Measurements from ENCODE around the gene CASP7.
"Not testable (repeated sequence)": the region's sequence is repeated elsewhere in the genome, so short reads cannot be mapped to it uniquely, and the experiment has no call there.

Gene CASP7

GRCh38 chr10:113754125-113754524, 74.4 kb downstream of the CASP7 start:
- DNase-seq (ENCODE audit: low read depth) = no peak

GRCh38 chr10:113754768-113755167, 75.1 kb downstream of the CASP7 start:
- DNase-seq (ENCODE audit: low read depth) = no peak

GRCh38 chr10:113756940-113757543, 77.3 kb downstream of the CASP7 start:
- DNase-seq (ENCODE audit: low read depth) = no peak

- DNase-seq (ENCODE audit: low read depth) = no peak
These were observed 82.4 kb downstream of the CASP7 start for GRCh38 chr10:113762083-113762482.

- DNase-seq (ENCODE audit: low read depth) = no peak
These were observed 84.9 kb downstream of the CASP7 start for GRCh38 chr10:113764582-113764981.

- no peak for DNase-seq (ENCODE audit: low read depth)
These were observed 86.2 kb downstream of the CASP7 start for GRCh38 chr10:113765910-113766309.

- no peak for DNase-seq (ENCODE audit: low read depth)
These were observed 87.5 kb downstream of the CASP7 start for GRCh38 chr10:113767222-113767621.

GRCh38 chr10:113770346-113770745, 90.6 kb downstream of the CASP7 start:
- DNase-seq (ENCODE audit: low read depth) = no peak

- not testable (repeated sequence) for DNase-seq (ENCODE audit: low read depth)
These were observed 91.4 kb downstream of the CASP7 start for GRCh38 chr10:113771131-113771530.

- DNase-seq (ENCODE audit: low read depth) = no peak
These were observed 96.1 kb downstream of the CASP7 start for GRCh38 chr10:113775686-113776294.

- no peak for DNase-seq (ENCODE audit: low read depth)
These were observed 96.8 kb downstream of the CASP7 start for GRCh38 chr10:113776553-113776952.
